H1 (cell line): ENCODE measurements around the gene GALNT12.

Source experiments
- BCL11A ChIP-seq, 2 experiments: IDR thresholded peaks; one replicate each; pipeline ENCODE4 v1.6.1; 2011; ENCODE audit warnings: low read depth in 2 of 2, low read length in 2 of 2, mild to moderate bottlenecking in 2 of 2
- CEBPB ChIP-seq: IDR thresholded peaks from 2 replicates; pipeline ENCODE4 v1.6.1; 2012; ENCODE audit warnings: low read depth, low read length
- CHD2 ChIP-seq: IDR thresholded peaks from 2 replicates; pipeline ENCODE4 v1.6.1; 2012; ENCODE audit warnings: low read length, improper control_type of control experiment
- EZH2 ChIP-seq: fragments of 200-600 bp; sonication (generic); IDR thresholded peaks from 2 replicates; pipeline ENCODE4 v1.7.1; 2012; ENCODE audit warnings: low read depth, mild to moderate bottlenecking, moderate library complexity, low read length, inconsistent platforms; ENCODE audit not compliant: severe bottlenecking
- GABPA ChIP-seq: IDR thresholded peaks from 2 replicates; pipeline ENCODE4 v1.6.1; 2011; ENCODE audit warnings: mild to moderate bottlenecking, low read length, moderate library complexity, borderline replicate concordance; ENCODE audit not compliant: insufficient read depth
- HDAC2 ChIP-seq, 2 experiments: fragments of 300-600 bp in 1 of 2; sonication (generic) in 1 of 2; IDR thresholded peaks; 2 replicates each; pipeline ENCODE4 v1.6.1; 2011 to 2012; ENCODE audit warnings: low read depth in 2 of 2, low read length in 2 of 2, mild to moderate bottlenecking in 2 of 2, moderate library complexity in 2 of 2, borderline replicate concordance in 1 of 2, inconsistent platforms in 1 of 2
- POLR2AphosphoS5 ChIP-seq: IDR thresholded peaks from 2 replicates; pipeline ENCODE4 v1.6.1; 2011; ENCODE audit warnings: low read depth, low read length
- RBBP5 ChIP-seq: IDR thresholded peaks from 2 replicates; pipeline ENCODE4 v1.7.1; 2012; ENCODE audit warnings: low read depth, mild to moderate bottlenecking, inconsistent platforms, low read length, moderate library complexity, borderline replicate concordance
- TAF1 ChIP-seq: IDR thresholded peaks from 2 replicates; pipeline ENCODE4 v1.6.1; 2011; ENCODE audit warnings: mild to moderate bottlenecking, low read depth, low read length
- YY1 ChIP-seq: IDR thresholded peaks from 2 replicates; pipeline ENCODE4 v1.6.1; 2011; ENCODE audit warnings: low read depth, mild to moderate bottlenecking, low read length
- TF ChIP-seq, protein P1 (sequence below), 3 experiments: IDR thresholded peaks; 1 replicate in 2 of 3; 2 replicates in 1 of 3; pipeline versions ENCODE4 v1.5.1 to v1.6.1; 2011; ENCODE audit warnings: low read length in 3 of 3, mild to moderate bottlenecking in 3 of 3, inconsistent platforms in 2 of 3, low read depth in 1 of 3, moderate library complexity in 1 of 3; ENCODE audit not compliant: insufficient read depth in 1 of 3; ENCODE audit errors: control extremely low read depth in 1 of 3

GRCh38 chr9:98801969-98802371 lies 5.5 kb upstream of the GALNT12 start:
- no peak for TF ChIP-seq POLR2AphosphoS5
- TF ChIP-seq TAF1: no peak
- no peak for TF ChIP-seq CHD2
- TF ChIP-seq EZH2: no peak
- TF ChIP-seq CEBPB: no peak
- no peak for TF ChIP-seq RBBP5
- TF ChIP-seq, protein P1, sequence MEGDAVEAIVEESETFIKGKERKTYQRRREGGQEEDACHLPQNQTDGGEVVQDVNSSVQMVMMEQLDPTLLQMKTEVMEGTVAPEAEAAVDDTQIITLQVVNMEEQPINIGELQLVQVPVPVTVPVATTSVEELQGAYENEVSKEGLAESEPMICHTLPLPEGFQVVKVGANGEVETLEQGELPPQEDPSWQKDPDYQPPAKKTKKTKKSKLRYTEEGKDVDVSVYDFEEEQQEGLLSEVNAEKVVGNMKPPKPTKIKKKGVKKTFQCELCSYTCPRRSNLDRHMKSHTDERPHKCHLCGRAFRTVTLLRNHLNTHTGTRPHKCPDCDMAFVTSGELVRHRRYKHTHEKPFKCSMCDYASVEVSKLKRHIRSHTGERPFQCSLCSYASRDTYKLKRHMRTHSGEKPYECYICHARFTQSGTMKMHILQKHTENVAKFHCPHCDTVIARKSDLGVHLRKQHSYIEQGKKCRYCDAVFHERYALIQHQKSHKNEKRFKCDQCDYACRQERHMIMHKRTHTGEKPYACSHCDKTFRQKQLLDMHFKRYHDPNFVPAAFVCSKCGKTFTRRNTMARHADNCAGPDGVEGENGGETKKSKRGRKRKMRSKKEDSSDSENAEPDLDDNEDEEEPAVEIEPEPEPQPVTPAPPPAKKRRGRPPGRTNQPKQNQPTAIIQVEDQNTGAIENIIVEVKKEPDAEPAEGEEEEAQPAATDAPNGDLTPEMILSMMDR (IDR thresholded peaks at IDR 0.05; ENCODE audit: control extremely low read depth in 1 of 3, insufficient read depth in 1 of 3, low read depth in 1 of 3, low read length in 3 of 3): no peak
- TF ChIP-seq YY1: no peak
- no peak for TF ChIP-seq BCL11A (IDR thresholded peaks at IDR 0.05; ENCODE audit: low read depth in 2 of 2, low read length in 2 of 2)
- TF ChIP-seq GABPA: no peak
- TF ChIP-seq HDAC2 (IDR thresholded peaks at IDR 0.05; ENCODE audit: borderline replicate concordance in 1 of 2, low read depth in 2 of 2, low read length in 2 of 2): no peak
